Neural cell (in vitro differentiated cells): ENCODE measurements around the gene ARNT2. TPM values are rescaled to one million over a fixed set of nuclear protein-coding genes. Genes with fewer than 3 reads are reported as not detected.

ENCODE experiments used
- H2AFZ ChIP-seq: fragments of 200-600, 300-800 bp; sonication (generic), shearing (Covaris generic); 2 replicates; pipeline ENCODE4 v1.6.0; 2014; ENCODE audit warnings: low read depth, mild to moderate bottlenecking, antibody characterized with exemption, low read length, moderate library complexity
- H3F3A ChIP-seq: fragments of 200-600 bp; shearing (Covaris generic); 2 replicates; pipeline ENCODE4 v1.6.1; 2016; ENCODE audit warnings: mild to moderate bottlenecking, moderate library complexity, mixed read lengths, antibody characterized with exemption, low read length; ENCODE audit not compliant: insufficient read depth, poor library complexity, severe bottlenecking
- H3K27ac ChIP-seq: fragments of 200-600, 300-800 bp; sonication (generic), shearing (Covaris generic); 2 replicates; pipeline ENCODE4 v1.5.1; 2014; ENCODE audit warnings: mild to moderate bottlenecking, low read length, moderate library complexity
- H3K27me3 ChIP-seq: fragments of 300-800, 200-600 bp; sonication (generic), shearing (Covaris generic); 2 replicates; pipeline ENCODE4 v1.6.0; 2014; ENCODE audit warnings: mild to moderate bottlenecking, low read depth, low read length, moderate library complexity; ENCODE audit not compliant: insufficient read depth
- H3K36me3 ChIP-seq: fragments of 300-800, 200-600 bp; sonication (generic), shearing (Covaris generic); 2 replicates; pipeline ENCODE4 v1.5.1; 2014; ENCODE audit warnings: mild to moderate bottlenecking, antibody characterized with exemption, low read length, moderate library complexity; ENCODE audit not compliant: insufficient read depth
- H3K4me2 ChIP-seq: fragments of 300-800, 200-600 bp; sonication (generic), shearing (Covaris generic); 2 replicates; pipeline ENCODE4 v1.6.0; 2014; ENCODE audit warnings: mild to moderate bottlenecking, low read length
- H3K4me3 ChIP-seq: fragments of 300-800, 200-600 bp; sonication (generic), shearing (Covaris generic); 2 replicates; pipeline ENCODE4 v1.5.1; 2014; ENCODE audit warnings: mild to moderate bottlenecking, low read length, moderate library complexity
- H3K79me2 ChIP-seq: fragments of 200-600 bp; shearing (Covaris generic); replicated peaks from 2 replicates; pipeline ENCODE4 v1.6.0; 2014; ENCODE audit warnings: mild to moderate bottlenecking, low read length, moderate library complexity; ENCODE audit not compliant: insufficient read depth
- H3K9ac ChIP-seq: fragments of 300-800, 200-600 bp; sonication (generic), shearing (Covaris generic); 2 replicates; pipeline ENCODE4 v1.6.1; 2016; ENCODE audit warnings: mild to moderate bottlenecking, low read length, mixed read lengths
- H3K9me2 ChIP-seq: fragments of 200-600 bp; shearing (Covaris generic); 2 replicates; pipeline ENCODE4 v1.6.1; 2016; ENCODE audit warnings: mild to moderate bottlenecking, low read length, mixed read lengths; ENCODE audit not compliant: insufficient read depth
- H3K9me3 ChIP-seq: fragments of 200-600, 300-800 bp; sonication (generic), shearing (Covaris generic); 2 replicates; pipeline ENCODE4 v1.6.1; 2016; ENCODE audit warnings: mild to moderate bottlenecking, mixed run types, low read length, moderate library complexity, mixed read lengths
- H4K20me1 ChIP-seq: fragments of 200-600 bp; shearing (Covaris generic); 2 replicates; pipeline ENCODE4 v1.6.1; 2016; ENCODE audit warnings: mild to moderate bottlenecking, mixed run types; ENCODE audit not compliant: insufficient read depth
- CTCF ChIP-seq: fragments of 450-650 bp; IDR thresholded peaks from 2 replicates; pipeline ENCODE4 v1.5.1; 2014; ENCODE audit warnings: antibody characterized with exemption, mild to moderate bottlenecking, moderate library complexity; ENCODE audit not compliant: poor library complexity, severe bottlenecking
- EP300 ChIP-seq: fragments of 450-650 bp; conservative IDR thresholded peaks from 2 replicates; pipeline ENCODE4 v1.6.1; 2014; ENCODE audit warnings: antibody characterized with exemption, mild to moderate bottlenecking, moderate library complexity; ENCODE audit not compliant: poor library complexity, severe bottlenecking
- EZH2 ChIP-seq: fragments of 200-600, 300-800 bp; shearing (Covaris generic), sonication (generic); IDR thresholded peaks from 2 replicates; pipeline ENCODE4 v1.6.1; 2014; ENCODE audit warnings: antibody characterized with exemption, low read length, borderline replicate concordance, mild to moderate bottlenecking; ENCODE audit not compliant: insufficient read depth, poor library complexity, severe bottlenecking
- MXI1 ChIP-seq: fragments of 450-650 bp; conservative IDR thresholded peaks from 2 replicates; pipeline ENCODE4 v1.6.1; 2014; ENCODE audit warnings: antibody characterized with exemption, mild to moderate bottlenecking; ENCODE audit not compliant: poor library complexity, severe bottlenecking
- POLR2AphosphoS5 ChIP-seq: IDR thresholded peaks from 2 replicates; pipeline ENCODE4 v1.6.1; 2012
- RAD21 ChIP-seq: fragments of 450-650 bp; conservative IDR thresholded peaks from 2 replicates; pipeline ENCODE4 v1.6.1; 2014; ENCODE audit warnings: antibody characterized with exemption, mild to moderate bottlenecking, moderate library complexity
- REST ChIP-seq: IDR thresholded peaks from 2 replicates; pipeline ENCODE4 v1.6.1; 2012; ENCODE audit warnings: borderline replicate concordance
- SMC3 ChIP-seq: fragments of 450-650 bp; conservative IDR thresholded peaks from 2 replicates; pipeline ENCODE4 v1.6.1; 2014; ENCODE audit warnings: antibody characterized with exemption, mild to moderate bottlenecking, moderate library complexity; ENCODE audit not compliant: poor library complexity
- TAF1 ChIP-seq: IDR thresholded peaks from 2 replicates; pipeline ENCODE4 v1.6.1; 2012; ENCODE audit warnings: low read depth
- polyA plus RNA-seq: library from polyadenylated mRNA; depleted of rRNA; stranded (reverse); fragments of >200 nt; gene quantifications from 2 replicates; pipeline ENCODE4 v1.2.3, GENCODE V29; 2014

The ARNT2 gene
- polyA plus RNA-seq, 1 donor from 2014 or later, result 41.2 TPM

- Histone ChIP-seq H3K4me2 (no peak overlapping the region), H4K20me1 (no peaks in the 10 kb centered on the region), H3K9me3 (no peaks in the 10 kb centered on the region), H3K79me2 (no peaks in the 10 kb centered on the region), H3K27me3 (no peaks in the 10 kb centered on the region), H3K9ac (no peak overlapping the region), H3K9me2 (no peaks in the 10 kb centered on the region), H3K27ac (no peak overlapping the region), H3K36me3 (no peaks in the 10 kb centered on the region), H3K4me3 (no peak overlapping the region), H2AFZ (no peak overlapping the region), H3F3A (no peaks in the 10 kb centered on the region)
- no peak for TF ChIP-seq POLR2AphosphoS5
- no peak for TF ChIP-seq MXI1
- TF ChIP-seq CTCF, result no peak
- TF ChIP-seq TAF1, result no peak
- TF ChIP-seq SMC3, result no peak
- no peak for TF ChIP-seq EP300
- TF ChIP-seq EZH2, result no peak
- no peak for TF ChIP-seq REST
- no peak for TF ChIP-seq RAD21
Observed at GRCh38 chr15:80395616-80396015, 8.6 kb upstream of the ARNT2 start.

- H3K4me2 ChIP-seq, result no peak overlapping the region
- H3K36me3 ChIP-seq, result no peaks in the 10 kb centered on the region
- no peak overlapping the region for H3K27ac ChIP-seq
- no peaks in the 10 kb centered on the region for H3K9me3 ChIP-seq
- H3K4me3 ChIP-seq, result no peak overlapping the region
- H2AFZ ChIP-seq, result no peak overlapping the region
- H4K20me1 ChIP-seq, result no peaks in the 10 kb centered on the region
- TF ChIP-seq CTCF, result no peak
- no peak for TF ChIP-seq RAD21
- no peak for TF ChIP-seq MXI1
- no peak for TF ChIP-seq EZH2
- H3F3A ChIP-seq, result no peaks in the 10 kb centered on the region
- no peaks in the 10 kb centered on the region for H3K9me2 ChIP-seq
- no peak overlapping the region for H3K9ac ChIP-seq
- no peaks in the 10 kb centered on the region for H3K27me3 ChIP-seq
- no peaks in the 10 kb centered on the region for H3K79me2 ChIP-seq
Observed at GRCh38 chr15:80396096-80396495, 8.1 kb upstream of the ARNT2 start.
